SK-N-SH treated with all-trans-retinoic acid at 6 μM for 48 hours (cell line): Measurements from ENCODE around the gene MTMR10.

Experiments
- ATAC-seq: fragments of 200-7000 bp; cut with Tn5 transposase; 3 replicates; pipeline ENCODE4 v1.9.1; 2020; ENCODE audit warnings: mild to moderate bottlenecking, moderate library complexity
- ARNTL ChIP-seq: fragments of 450-650 bp; formaldehyde crosslinking; IDR thresholded peaks from 2 replicates; pipeline ENCODE4 v1.5.0; 2020; ENCODE audit warnings: low read depth, mild to moderate bottlenecking, moderate library complexity, borderline replicate concordance
- BACH2 ChIP-seq: fragments of 250-450 bp; sonication (Bioruptor Pico); IDR thresholded peaks from 2 replicates; pipeline ENCODE4 v1.9.0; 2021; ENCODE audit warnings: mild to moderate bottlenecking, borderline replicate concordance
- CREB5 ChIP-seq: fragments of 250-450 bp; sonication (Bioruptor Pico); IDR thresholded peaks from 2 replicates; pipeline ENCODE4 v1.5.1; 2020; ENCODE audit warnings: low read depth, mild to moderate bottlenecking, moderate library complexity
- ESRRG ChIP-seq: fragments of 250-450 bp; sonication (Bioruptor Pico); IDR thresholded peaks from 2 replicates; pipeline ENCODE4 v1.6.1; 2021; ENCODE audit warnings: mild to moderate bottlenecking
- GLIS3 ChIP-seq: fragments of 250-450 bp; sonication (Bioruptor Pico); IDR thresholded peaks from 2 replicates; pipeline ENCODE4 v1.5.0; 2020; ENCODE audit warnings: mild to moderate bottlenecking, moderate library complexity
- OSR1 ChIP-seq: fragments of 250-450 bp; sonication (Bioruptor Pico); IDR thresholded peaks from 2 replicates; pipeline ENCODE4 v1.8.0; 2022; ENCODE audit warnings: moderate library complexity, mild to moderate bottlenecking, inconsistent platforms
- PATZ1 ChIP-seq: fragments of 250-450 bp; sonication (Bioruptor Pico); IDR thresholded peaks from 2 replicates; pipeline ENCODE4 v1.8.0; 2020; ENCODE audit warnings: mild to moderate bottlenecking, moderate library complexity, borderline replicate concordance
- PPARA ChIP-seq: fragments of 250-450 bp; sonication (Bioruptor Pico); IDR thresholded peaks from 2 replicates; pipeline ENCODE4 v1.5.0; 2020; ENCODE audit warnings: mild to moderate bottlenecking, borderline replicate concordance
- RARB ChIP-seq: fragments of 250-450 bp; sonication (Bioruptor Pico); IDR thresholded peaks from 2 replicates; pipeline ENCODE4 v1.8.0; 2021; ENCODE audit warnings: mild to moderate bottlenecking, moderate library complexity
- SNAI2 ChIP-seq: fragments of 250-450 bp; sonication (Bioruptor Pico); IDR thresholded peaks from 2 replicates; pipeline ENCODE4 v1.5.0; 2020; ENCODE audit warnings: mild to moderate bottlenecking, moderate library complexity
- TCF4 ChIP-seq: fragments of 250-450 bp; sonication (Bioruptor Pico); IDR thresholded peaks from 2 replicates; pipeline ENCODE4 v1.8.0; 2021; ENCODE audit warnings: mild to moderate bottlenecking, moderate library complexity, borderline replicate concordance
- TOX ChIP-seq: fragments of 250-450 bp; sonication (Bioruptor Pico); IDR thresholded peaks from 2 replicates; pipeline ENCODE4 v1.8.0; 2021; ENCODE audit warnings: mild to moderate bottlenecking, moderate library complexity, borderline replicate concordance
- ZC3H10 ChIP-seq: fragments of 250-450 bp; sonication (Bioruptor Pico); IDR thresholded peaks from 2 replicates; pipeline ENCODE4 v1.5.1; 2021; ENCODE audit warnings: mild to moderate bottlenecking, moderate library complexity
- ZFP3 ChIP-seq: fragments of 250-450 bp; sonication (Bioruptor Pico); IDR thresholded peaks from 2 replicates; pipeline ENCODE4 v1.5.0; 2020; ENCODE audit warnings: mild to moderate bottlenecking, moderate library complexity
- ZFP30 ChIP-seq: fragments of 450-650 bp; formaldehyde crosslinking; IDR thresholded peaks from 2 replicates; pipeline ENCODE4 v1.5.0; 2022; ENCODE audit warnings: mild to moderate bottlenecking, moderate library complexity
- ZNF565 ChIP-seq: fragments of 450-650 bp; formaldehyde crosslinking; conservative IDR thresholded peaks from 2 replicates; pipeline ENCODE4 v1.5.0; 2020; ENCODE audit warnings: low read depth, mild to moderate bottlenecking, moderate library complexity
- ZNF8 ChIP-seq: fragments of 450-650 bp; formaldehyde crosslinking; IDR thresholded peaks from 2 replicates; pipeline ENCODE4 v1.5.0; 2020; ENCODE audit warnings: mild to moderate bottlenecking, moderate library complexity
- TF ChIP-seq, protein P1 (sequence below): fragments of 250-450 bp; sonication (Bioruptor Pico); IDR thresholded peaks from 2 replicates; pipeline ENCODE4 v1.5.0; 2020; ENCODE audit warnings: mild to moderate bottlenecking, moderate library complexity
- TF ChIP-seq, protein P2 (sequence below): fragments of 250-450 bp; sonication (Bioruptor Pico); IDR thresholded peaks from 2 replicates; pipeline ENCODE4 v1.8.0; 2021; ENCODE audit warnings: low read depth, mild to moderate bottlenecking, moderate library complexity, borderline replicate concordance
- TF ChIP-seq, protein P3 (sequence below): fragments of 250-450 bp; sonication (Bioruptor Pico); IDR thresholded peaks from 2 replicates; pipeline ENCODE4 v1.5.1; 2021; ENCODE audit warnings: mild to moderate bottlenecking, moderate library complexity

Gene MTMR10

DNA sequence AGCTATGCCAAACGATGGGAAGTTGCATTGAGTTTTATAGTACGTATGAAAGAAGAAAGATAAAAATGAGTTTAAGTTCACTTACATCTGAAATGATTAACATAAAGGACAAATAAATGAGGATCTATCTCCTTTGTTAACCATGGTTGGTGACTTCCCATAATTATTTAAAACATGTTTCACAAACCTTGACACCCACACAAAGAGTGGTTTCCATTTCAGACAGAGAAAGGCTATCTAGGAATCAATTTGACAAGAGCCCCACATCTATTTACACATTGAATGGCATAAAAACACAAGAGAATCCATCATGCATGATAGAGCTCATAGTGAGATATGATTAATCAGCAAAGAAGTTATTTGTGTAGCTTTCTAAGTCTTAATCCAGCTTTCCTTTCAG, 14.2 kb upstream of the MTMR10 start (continued):
- TF ChIP-seq, protein P1, sequence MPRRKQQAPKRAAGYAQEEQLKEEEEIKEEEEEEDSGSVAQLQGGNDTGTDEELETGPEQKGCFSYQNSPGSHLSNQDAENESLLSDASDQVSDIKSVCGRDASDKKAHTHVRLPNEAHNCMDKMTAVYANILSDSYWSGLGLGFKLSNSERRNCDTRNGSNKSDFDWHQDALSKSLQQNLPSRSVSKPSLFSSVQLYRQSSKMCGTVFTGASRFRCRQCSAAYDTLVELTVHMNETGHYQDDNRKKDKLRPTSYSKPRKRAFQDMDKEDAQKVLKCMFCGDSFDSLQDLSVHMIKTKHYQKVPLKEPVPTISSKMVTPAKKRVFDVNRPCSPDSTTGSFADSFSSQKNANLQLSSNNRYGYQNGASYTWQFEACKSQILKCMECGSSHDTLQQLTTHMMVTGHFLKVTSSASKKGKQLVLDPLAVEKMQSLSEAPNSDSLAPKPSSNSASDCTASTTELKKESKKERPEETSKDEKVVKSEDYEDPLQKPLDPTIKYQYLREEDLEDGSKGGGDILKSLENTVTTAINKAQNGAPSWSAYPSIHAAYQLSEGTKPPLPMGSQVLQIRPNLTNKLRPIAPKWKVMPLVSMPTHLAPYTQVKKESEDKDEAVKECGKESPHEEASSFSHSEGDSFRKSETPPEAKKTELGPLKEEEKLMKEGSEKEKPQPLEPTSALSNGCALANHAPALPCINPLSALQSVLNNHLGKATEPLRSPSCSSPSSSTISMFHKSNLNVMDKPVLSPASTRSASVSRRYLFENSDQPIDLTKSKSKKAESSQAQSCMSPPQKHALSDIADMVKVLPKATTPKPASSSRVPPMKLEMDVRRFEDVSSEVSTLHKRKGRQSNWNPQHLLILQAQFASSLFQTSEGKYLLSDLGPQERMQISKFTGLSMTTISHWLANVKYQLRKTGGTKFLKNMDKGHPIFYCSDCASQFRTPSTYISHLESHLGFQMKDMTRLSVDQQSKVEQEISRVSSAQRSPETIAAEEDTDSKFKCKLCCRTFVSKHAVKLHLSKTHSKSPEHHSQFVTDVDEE, result no peak
- TF ChIP-seq OSR1, result no peak

DNA sequence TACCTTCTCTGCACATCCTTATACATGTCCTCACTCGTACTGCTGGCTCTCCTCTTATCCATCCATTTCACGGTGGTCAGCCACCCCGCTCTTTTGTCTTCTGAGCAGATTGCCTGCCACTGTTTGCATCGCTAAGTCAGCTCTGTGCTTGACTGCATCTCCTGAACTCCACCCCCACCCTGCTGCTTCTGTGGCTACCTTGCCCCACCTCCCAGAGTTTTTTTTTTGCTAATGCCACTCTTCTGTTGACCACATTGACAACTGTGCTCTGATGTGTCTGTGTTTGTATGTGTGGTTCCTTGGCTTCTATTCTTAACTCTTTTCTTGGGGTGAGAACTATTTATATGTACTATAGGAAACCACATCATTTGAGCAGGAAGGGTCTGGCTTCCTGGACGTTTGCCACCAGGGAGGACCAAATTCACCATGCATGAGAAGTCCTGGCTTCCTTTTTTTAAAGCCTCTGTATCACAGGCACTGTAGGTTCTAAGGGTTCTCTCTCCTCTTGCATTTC, 12.8 kb upstream of the MTMR10 start:
- ATAC-seq, result no peak
- TF ChIP-seq ZFP30 (no peak), ESRRG (CRISPR knock-in tag) (no peak), TOX (CRISPR knock-in tag) (no peak), RARB (CRISPR knock-in tag) (no peak), OSR1 (no peak), ZNF565 (CRISPR knock-in tag) (no peak), SNAI2 (CRISPR knock-in tag) (no peak), PATZ1 (CRISPR knock-in tag) (no peak), ZFP3 (CRISPR knock-in tag) (no peak), TCF4 (CRISPR knock-in tag) (no peak), CREB5 (no peak), PPARA (no peak), ZC3H10 (CRISPR knock-in tag) (no peak), ZNF8 (CRISPR knock-in tag) (no peak), ARNTL (CRISPR knock-in tag) (no peak), BACH2 (CRISPR knock-in tag) (no peak), GLIS3 (no peak)
- TF ChIP-seq, protein P2, sequence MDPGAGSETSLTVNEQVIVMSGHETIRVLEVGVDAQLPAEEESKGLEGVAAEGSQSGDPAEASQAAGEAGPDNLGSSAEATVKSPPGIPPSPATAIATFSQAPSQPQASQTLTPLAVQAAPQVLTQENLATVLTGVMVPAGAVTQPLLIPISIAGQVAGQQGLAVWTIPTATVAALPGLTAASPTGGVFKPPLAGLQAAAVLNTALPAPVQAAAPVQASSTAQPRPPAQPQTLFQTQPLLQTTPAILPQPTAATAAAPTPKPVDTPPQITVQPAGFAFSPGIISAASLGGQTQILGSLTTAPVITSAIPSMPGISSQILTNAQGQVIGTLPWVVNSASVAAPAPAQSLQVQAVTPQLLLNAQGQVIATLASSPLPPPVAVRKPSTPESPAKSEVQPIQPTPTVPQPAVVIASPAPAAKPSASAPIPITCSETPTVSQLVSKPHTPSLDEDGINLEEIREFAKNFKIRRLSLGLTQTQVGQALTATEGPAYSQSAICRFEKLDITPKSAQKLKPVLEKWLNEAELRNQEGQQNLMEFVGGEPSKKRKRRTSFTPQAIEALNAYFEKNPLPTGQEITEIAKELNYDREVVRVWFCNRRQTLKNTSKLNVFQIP (CRISPR knock-in tag), result no peak
- TF ChIP-seq, protein P1, result no peak
- TF ChIP-seq, protein P3, sequence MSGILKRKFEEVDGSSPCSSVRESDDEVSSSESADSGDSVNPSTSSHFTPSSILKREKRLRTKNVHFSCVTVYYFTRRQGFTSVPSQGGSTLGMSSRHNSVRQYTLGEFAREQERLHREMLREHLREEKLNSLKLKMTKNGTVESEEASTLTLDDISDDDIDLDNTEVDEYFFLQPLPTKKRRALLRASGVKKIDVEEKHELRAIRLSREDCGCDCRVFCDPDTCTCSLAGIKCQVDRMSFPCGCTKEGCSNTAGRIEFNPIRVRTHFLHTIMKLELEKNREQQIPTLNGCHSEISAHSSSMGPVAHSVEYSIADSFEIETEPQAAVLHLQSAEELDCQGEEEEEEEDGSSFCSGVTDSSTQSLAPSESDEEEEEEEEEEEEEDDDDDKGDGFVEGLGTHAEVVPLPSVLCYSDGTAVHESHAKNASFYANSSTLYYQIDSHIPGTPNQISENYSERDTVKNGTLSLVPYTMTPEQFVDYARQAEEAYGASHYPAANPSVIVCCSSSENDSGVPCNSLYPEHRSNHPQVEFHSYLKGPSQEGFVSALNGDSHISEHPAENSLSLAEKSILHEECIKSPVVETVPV, result no peak
